HepG2 (cell line): ENCODE data around the gene DOP1B. TPM values are rescaled to one million over a fixed set of nuclear protein-coding genes. Genes with fewer than 3 reads are reported as not detected.

ENCODE experiments used
- CAMTA2 ChIP-seq: sonication (generic); formaldehyde crosslinking; IDR thresholded peaks from 2 replicates; pipeline ENCODE4 v1.4.0; 2020; ENCODE audit warnings: mild to moderate bottlenecking, missing genetic modification reagents, borderline replicate concordance
- CREM ChIP-seq, 2 experiments: sonication (generic) in 1 of 2; formaldehyde crosslinking in 1 of 2; IDR thresholded peaks; 2 replicates each; pipeline versions ENCODE4 v1.4.0 to v1.6.1; 2016 to 2020; ENCODE audit warnings: antibody characterized with exemption in 1 of 2, mild to moderate bottlenecking in 1 of 2, missing genetic modification reagents in 1 of 2
- DDIT3 ChIP-seq: sonication (generic); formaldehyde crosslinking; IDR thresholded peaks from 2 replicates; pipeline ENCODE4 v1.4.0; 2020; ENCODE audit warnings: mild to moderate bottlenecking, missing genetic modification reagents
- FOXP1 ChIP-seq, 2 experiments: fragments of 450-650 bp in 1 of 2; IDR thresholded peaks; 2 replicates each; pipeline ENCODE4 v1.6.1; 2017 to 2018; ENCODE audit warnings: antibody characterized with exemption in 1 of 2
- KAT2B ChIP-seq: fragments of 150-350 bp; IDR thresholded peaks from 2 replicates; pipeline ENCODE4 v1.6.1; 2014; ENCODE audit warnings: low read depth, low read length, borderline replicate concordance
- KDM3A ChIP-seq: IDR thresholded peaks from 2 replicates; pipeline ENCODE4 v1.6.1; 2018; ENCODE audit warnings: low read depth, missing compliant biosample characterization
- NKX3-1 ChIP-seq: sonication (generic); formaldehyde crosslinking; IDR thresholded peaks from 2 replicates; pipeline ENCODE4 v1.5.0; 2020; ENCODE audit warnings: missing genetic modification reagents
- NR1H2 ChIP-seq: sonication (generic); formaldehyde crosslinking; IDR thresholded peaks from 2 replicates; pipeline ENCODE4 v1.8.1; 2022; ENCODE audit warnings: low read depth, missing genetic modification reagents, borderline replicate concordance
- NR2F6 ChIP-seq, 2 experiments: IDR thresholded peaks; 2 replicates each; pipeline ENCODE4 v1.6.1; 2016; ENCODE audit warnings: antibody characterized with exemption in 1 of 2, mild to moderate bottlenecking in 1 of 2
- NRL ChIP-seq: sonication (generic); formaldehyde crosslinking; IDR thresholded peaks from 2 replicates; pipeline ENCODE4 v1.5.0; 2020; ENCODE audit warnings: missing genetic modification reagents, mild to moderate bottlenecking, moderate library complexity, borderline replicate concordance
- RFX5 ChIP-seq: IDR thresholded peaks from 2 replicates; pipeline ENCODE4 v1.6.1; 2011; ENCODE audit warnings: low read depth, low read length, improper control_type of control experiment
- SIN3B ChIP-seq: fragments of 150-350 bp; IDR thresholded peaks from 2 replicates; pipeline ENCODE4 v1.6.1; 2014; ENCODE audit warnings: low read length
- ZKSCAN8 ChIP-seq: IDR thresholded peaks from 2 replicates; pipeline ENCODE4 v1.6.1; 2016; ENCODE audit warnings: borderline replicate concordance, missing genetic modification reagents, missing compliant biosample characterization
- ZNF225 ChIP-seq: sonication (generic); formaldehyde crosslinking; IDR thresholded peaks from 2 replicates; pipeline ENCODE4 v1.4.0; 2020; ENCODE audit warnings: mild to moderate bottlenecking, missing genetic modification reagents
- ZNF382 ChIP-seq: sonication (generic); formaldehyde crosslinking; IDR thresholded peaks from 2 replicates; pipeline ENCODE4 v1.5.0; 2020; ENCODE audit warnings: missing genetic modification reagents, mild to moderate bottlenecking, borderline replicate concordance
- ZNF431 ChIP-seq: sonication (generic); formaldehyde crosslinking; IDR thresholded peaks from 2 replicates; pipeline ENCODE4 v1.9.0; 2022; ENCODE audit warnings: missing genetic modification reagents, low read depth, mild to moderate bottlenecking, borderline replicate concordance
- ZNF558 ChIP-seq: sonication (generic); formaldehyde crosslinking; IDR thresholded peaks from 2 replicates; pipeline ENCODE4 v1.9.0; 2022; ENCODE audit warnings: mild to moderate bottlenecking, missing genetic modification reagents, borderline replicate concordance
- ZNF792 ChIP-seq: IDR thresholded peaks from 2 replicates; pipeline ENCODE4 v1.6.1; 2016
- polyA plus RNA-seq, 8 experiments: library from polyadenylated mRNA; depleted of rRNA in 3 of 8; stranded (reverse) in 7 of 8; unstranded in 1 of 8; fragments of >200 nt; fragmentation: Illumina TruSeq in 4 of 8; extraction: Trizol in 4 of 8; gene quantifications; 2 replicates each; pipeline versions ENCODE4 v1.2.1 to v1.2.3, GENCODE V29; 2011 to 2016; ENCODE audit warnings: low read depth in 4 of 8, missing spikeins in 1 of 8, mixed read lengths in 1 of 8; ENCODE audit not compliant: insufficient read depth in 1 of 8
- total RNA-seq, 5 experiments: library from RNA; depleted of rRNA; stranded (reverse); fragments of >200 nt; fragmentation: Illumina TruSeq; extraction: Trizol; gene quantifications; 2 replicates each; pipeline ENCODE4 v1.2.3, GENCODE V29; 2016; ENCODE audit warnings: low read depth in 1 of 5
- TF ChIP-seq, protein P1 (sequence below): sonication (generic); formaldehyde crosslinking; conservative IDR thresholded peaks from 2 replicates; pipeline ENCODE4 v1.4.0; 2020; ENCODE audit warnings: missing genetic modification reagents
- TF ChIP-seq, protein P2 (sequence below): sonication (generic); formaldehyde crosslinking; IDR thresholded peaks from 2 replicates; pipeline ENCODE4 v1.4.0; 2020; ENCODE audit warnings: mild to moderate bottlenecking, missing genetic modification reagents, borderline replicate concordance
- TF ChIP-seq, protein P3 (sequence below), 2 experiments: sonication (generic) in 1 of 2; formaldehyde crosslinking in 1 of 2; IDR thresholded peaks; 2 replicates each; pipeline versions ENCODE4 v1.4.0 to v1.6.1; 2016 to 2020; ENCODE audit warnings: borderline replicate concordance in 1 of 2, low read depth in 1 of 2, mild to moderate bottlenecking in 1 of 2, missing genetic modification reagents in 1 of 2

Gene DOP1B
- total and polyA plus RNA-seq, 2 of the 13 experiments (the other 11 are each of a cell fraction or from before 2014, with no cell fraction given): 2.8 to 3.2 TPM

DNA sequence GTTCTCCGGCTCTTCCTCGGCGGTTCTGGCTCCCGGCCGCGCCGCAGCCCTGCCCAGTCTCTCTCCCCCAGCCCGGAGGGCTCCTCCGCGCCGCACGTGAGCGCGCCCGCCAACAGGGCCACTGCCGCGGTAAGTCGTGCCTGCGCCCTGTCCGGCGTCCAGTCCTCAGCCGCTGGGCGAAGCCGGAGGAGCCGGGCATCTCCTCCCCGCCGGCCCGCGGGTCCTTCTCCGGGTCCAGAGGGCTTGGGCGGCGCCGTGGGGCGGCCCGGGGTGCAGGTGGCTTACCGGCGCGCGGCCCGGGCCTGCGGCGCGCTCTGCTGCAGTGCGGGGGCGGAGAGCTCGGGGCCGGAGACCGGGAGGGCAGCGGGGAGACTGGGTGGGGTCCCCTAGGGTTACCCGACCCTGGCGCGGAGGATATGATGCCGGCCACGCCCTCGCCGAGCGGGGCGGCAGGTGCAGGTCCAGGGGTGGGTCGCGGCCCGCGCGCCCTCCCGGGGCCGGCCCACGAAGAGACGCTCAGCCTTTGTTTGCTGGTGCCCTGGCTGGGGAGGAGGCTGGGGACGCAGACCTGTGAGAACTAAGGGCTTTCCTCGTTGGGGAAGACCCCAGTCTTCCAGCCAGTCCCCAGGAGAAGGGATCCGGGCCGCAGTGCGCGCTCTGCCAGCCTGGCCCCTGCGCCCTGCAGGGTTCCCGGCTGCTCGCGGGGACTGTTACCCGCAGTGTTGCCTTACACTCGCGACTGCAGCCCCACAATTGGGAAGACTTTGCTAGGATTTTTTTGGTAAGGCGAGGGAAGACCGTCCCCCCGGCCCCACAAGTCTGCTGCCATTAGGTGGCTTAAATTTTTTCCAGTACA lies at the start of gene DOP1B (continued):
- TF ChIP-seq ZNF792 (CRISPR knock-in tag) (no peak), DDIT3 (no peak), FOXP1 (IDR thresholded peaks at IDR 0.05) (no peak), FOXP1 (CRISPR knock-in tag; IDR thresholded peaks at IDR 0.05) (no peak), CAMTA2 (CRISPR knock-in tag) (no peak), NKX3-1 (0 out of 2 replicates have a peak, but pooled peaks have one; percentile 20), CREM (IDR thresholded peaks at IDR 0.05) (no peak), CREM (CRISPR knock-in tag; IDR thresholded peaks at IDR 0.05) (no peak), KAT2B (no peak), ZNF225 (CRISPR knock-in tag) (peak; percentile 47; the same call in 1 of the 2 replicates), ZNF431 (CRISPR knock-in tag) (no peak; the same call in 1 of the 2 replicates), KDM3A (no peak), ZNF382 (CRISPR knock-in tag) (no peak), NR2F6 (IDR thresholded peaks at IDR 0.05) (no peak), NR2F6 (CRISPR knock-in tag; IDR thresholded peaks at IDR 0.05) (no peak), SIN3B (no peak), ZKSCAN8 (CRISPR knock-in tag) (no peak), ZNF558 (CRISPR knock-in tag) (0 out of 2 replicates have a peak, but pooled peaks have one; percentile 21), NRL (CRISPR knock-in tag) (no peak), RFX5 (no peak), NR1H2 (CRISPR knock-in tag) (no peak)
- TF ChIP-seq, protein P1, sequence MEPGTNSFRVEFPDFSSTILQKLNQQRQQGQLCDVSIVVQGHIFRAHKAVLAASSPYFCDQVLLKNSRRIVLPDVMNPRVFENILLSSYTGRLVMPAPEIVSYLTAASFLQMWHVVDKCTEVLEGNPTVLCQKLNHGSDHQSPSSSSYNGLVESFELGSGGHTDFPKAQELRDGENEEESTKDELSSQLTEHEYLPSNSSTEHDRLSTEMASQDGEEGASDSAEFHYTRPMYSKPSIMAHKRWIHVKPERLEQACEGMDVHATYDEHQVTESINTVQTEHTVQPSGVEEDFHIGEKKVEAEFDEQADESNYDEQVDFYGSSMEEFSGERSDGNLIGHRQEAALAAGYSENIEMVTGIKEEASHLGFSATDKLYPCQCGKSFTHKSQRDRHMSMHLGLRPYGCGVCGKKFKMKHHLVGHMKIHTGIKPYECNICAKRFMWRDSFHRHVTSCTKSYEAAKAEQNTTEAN (CRISPR knock-in tag): no peak; the same call in 1 of the 2 replicates
- TF ChIP-seq, protein P2, sequence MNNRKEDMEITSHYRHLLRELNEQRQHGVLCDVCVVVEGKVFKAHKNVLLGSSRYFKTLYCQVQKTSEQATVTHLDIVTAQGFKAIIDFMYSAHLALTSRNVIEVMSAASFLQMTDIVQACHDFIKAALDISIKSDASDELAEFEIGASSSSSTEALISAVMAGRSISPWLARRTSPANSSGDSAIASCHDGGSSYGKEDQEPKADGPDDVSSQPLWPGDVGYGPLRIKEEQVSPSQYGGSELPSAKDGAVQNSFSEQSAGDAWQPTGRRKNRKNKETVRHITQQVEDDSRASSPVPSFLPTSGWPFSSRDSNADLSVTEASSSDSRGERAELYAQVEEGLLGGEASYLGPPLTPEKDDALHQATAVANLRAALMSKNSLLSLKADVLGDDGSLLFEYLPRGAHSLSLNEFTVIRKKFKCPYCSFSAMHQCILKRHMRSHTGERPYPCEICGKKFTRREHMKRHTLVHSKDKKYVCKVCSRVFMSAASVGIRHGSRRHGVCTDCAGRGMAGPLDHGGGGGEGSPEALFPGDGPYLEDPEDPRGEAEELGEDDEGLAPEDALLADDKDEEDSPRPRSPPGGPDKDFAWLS (CRISPR knock-in tag): no peak
- TF ChIP-seq, protein P3, sequence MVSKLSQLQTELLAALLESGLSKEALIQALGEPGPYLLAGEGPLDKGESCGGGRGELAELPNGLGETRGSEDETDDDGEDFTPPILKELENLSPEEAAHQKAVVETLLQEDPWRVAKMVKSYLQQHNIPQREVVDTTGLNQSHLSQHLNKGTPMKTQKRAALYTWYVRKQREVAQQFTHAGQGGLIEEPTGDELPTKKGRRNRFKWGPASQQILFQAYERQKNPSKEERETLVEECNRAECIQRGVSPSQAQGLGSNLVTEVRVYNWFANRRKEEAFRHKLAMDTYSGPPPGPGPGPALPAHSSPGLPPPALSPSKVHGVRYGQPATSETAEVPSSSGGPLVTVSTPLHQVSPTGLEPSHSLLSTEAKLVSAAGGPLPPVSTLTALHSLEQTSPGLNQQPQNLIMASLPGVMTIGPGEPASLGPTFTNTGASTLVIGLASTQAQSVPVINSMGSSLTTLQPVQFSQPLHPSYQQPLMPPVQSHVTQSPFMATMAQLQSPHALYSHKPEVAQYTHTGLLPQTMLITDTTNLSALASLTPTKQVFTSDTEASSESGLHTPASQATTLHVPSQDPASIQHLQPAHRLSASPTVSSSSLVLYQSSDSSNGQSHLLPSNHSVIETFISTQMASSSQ (IDR thresholded peaks at IDR 0.05; ENCODE audit: low read depth): no peak
- TF ChIP-seq, protein P3 (CRISPR knock-in tag; IDR thresholded peaks at IDR 0.05; ENCODE audit: borderline replicate concordance): no peak
